OCI-LY1 (cell line): ENCODE results near the gene MCAM.

ENCODE experiments used
- H2AFZ ChIP-seq: fragments of 200-600 bp; sonication (generic), shearing (Covaris generic); 2 replicates; pipeline ENCODE4 v1.6.0; 2014; ENCODE audit warnings: antibody characterized with exemption, mild to moderate bottlenecking, low read length
- H3F3A ChIP-seq: fragments of 200-600 bp; sonication (generic), shearing (Covaris generic); 2 replicates; pipeline ENCODE4 v1.6.0; 2014; ENCODE audit warnings: mild to moderate bottlenecking, antibody characterized with exemption, low read length, moderate library complexity; ENCODE audit not compliant: insufficient read depth
- H3K27ac ChIP-seq: fragments of 200-600 bp; sonication (generic); 2 replicates; pipeline ENCODE4 v1.5.1; 2014; ENCODE audit warnings: low read length, mixed run types, mild to moderate bottlenecking, low read depth; ENCODE audit not compliant: poor library complexity, severe bottlenecking
- H3K27me3 ChIP-seq: fragments of 200-600 bp; sonication (generic); 2 replicates; pipeline ENCODE4 v1.6.0; 2014; ENCODE audit warnings: antibody characterized with exemption, mild to moderate bottlenecking, low read length, moderate library complexity; ENCODE audit not compliant: insufficient read depth
- H3K36me3 ChIP-seq: fragments of 200-600 bp; sonication (generic); 2 replicates; pipeline ENCODE4 v1.6.1; 2014; ENCODE audit warnings: mild to moderate bottlenecking, antibody characterized with exemption, low read length, moderate library complexity, mixed read lengths; ENCODE audit not compliant: insufficient read depth
- H3K4me1 ChIP-seq: fragments of 200-600 bp; sonication (generic); 2 replicates; pipeline ENCODE4 v1.5.1; 2014; ENCODE audit warnings: mild to moderate bottlenecking, low read length, moderate library complexity; ENCODE audit not compliant: insufficient read depth, severe bottlenecking
- H3K4me2 ChIP-seq: fragments of 200-600 bp; sonication (generic), shearing (Covaris generic); 2 replicates; pipeline ENCODE4 v1.6.1; 2014; ENCODE audit warnings: low read length
- H3K4me3 ChIP-seq: fragments of 200-600 bp; sonication (generic); 2 replicates; pipeline ENCODE4 v1.5.1; 2014; ENCODE audit warnings: low read length, low read depth, mild to moderate bottlenecking, mixed read lengths; ENCODE audit not compliant: poor library complexity, severe bottlenecking
- H3K79me2 ChIP-seq: fragments of 200-600 bp; shearing (Covaris generic); 2 replicates; pipeline ENCODE4 v1.6.1; 2016; ENCODE audit warnings: mixed run types, low read length, mixed read lengths; ENCODE audit not compliant: insufficient read depth
- H3K9ac ChIP-seq: fragments of 200-600 bp; sonication (generic), shearing (Covaris generic); 2 replicates; pipeline ENCODE4 v1.6.1; 2014; ENCODE audit warnings: mild to moderate bottlenecking, low read length, mixed read lengths
- H3K9me2 ChIP-seq: fragments of 200-600 bp; sonication (generic), shearing (Covaris generic); 2 replicates; pipeline ENCODE4 v1.6.1; 2014; ENCODE audit warnings: low read depth, mild to moderate bottlenecking, low read length, mixed read lengths
- H3K9me3 ChIP-seq: fragments of 200-600 bp; shearing (Covaris generic); 2 replicates; pipeline ENCODE4 v1.6.1; 2014; ENCODE audit warnings: low read length, mixed read lengths
- H4K20me1 ChIP-seq: fragments of 200-600 bp; sonication (generic), shearing (Covaris generic); 2 replicates; pipeline ENCODE4 v1.6.0; 2016; ENCODE audit warnings: mild to moderate bottlenecking, low read length; ENCODE audit not compliant: insufficient read depth
- EZH2 ChIP-seq: fragments of 200-600 bp; sonication (generic), shearing (Covaris generic); IDR thresholded peaks from 2 replicates; pipeline ENCODE4 v1.8.0; 2017; ENCODE audit warnings: borderline replicate concordance, mixed run types, mild to moderate bottlenecking, antibody characterized with exemption, low read length, moderate library complexity, mixed read lengths
- TF ChIP-seq, protein P1 (sequence below): fragments of 200-600 bp; sonication (generic), shearing (Covaris generic); IDR thresholded peaks from 2 replicates; pipeline ENCODE4 v1.5.1; 2017; ENCODE audit warnings: mild to moderate bottlenecking, antibody characterized with exemption, low read length, moderate library complexity, mixed read lengths

The MCAM gene

DNA sequence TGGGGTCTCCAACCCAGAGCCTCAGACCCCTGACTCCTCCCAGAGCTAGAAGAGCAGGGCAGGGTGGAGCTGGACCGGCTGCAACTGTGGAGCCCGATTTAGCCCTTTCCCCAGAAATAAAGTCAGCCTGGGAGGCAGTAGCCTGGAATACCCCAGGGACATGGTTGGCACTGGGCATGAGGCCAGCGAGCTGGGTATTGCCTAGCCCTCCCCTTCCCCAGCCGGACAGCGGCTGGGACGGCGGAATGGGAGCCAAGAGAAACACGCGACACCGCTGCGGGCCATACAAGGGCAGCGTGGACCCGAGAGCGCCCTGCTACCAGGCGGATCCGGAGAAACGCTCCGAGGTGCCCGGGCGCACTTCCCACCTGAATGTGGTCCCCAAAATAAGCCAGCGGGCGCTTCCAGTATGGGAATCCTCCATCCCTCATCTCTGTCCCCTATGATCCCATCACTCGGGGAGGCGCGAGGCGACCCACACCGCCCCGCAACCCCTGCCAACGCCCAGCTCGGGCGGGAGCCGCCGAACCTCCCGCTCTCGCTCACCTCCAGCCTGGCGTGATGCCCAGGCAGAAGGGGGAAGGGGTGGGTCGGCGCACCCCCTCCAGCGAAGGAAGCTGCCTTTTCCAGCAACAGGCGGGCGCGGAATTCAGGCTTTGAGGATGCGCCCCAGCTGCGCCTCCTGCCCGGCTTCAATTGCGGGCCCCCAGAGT is 758 bp downstream of the MCAM start:
- H3K4me1 ChIP-seq = peaks cover 56% of the 10 kb centered on the region

DNA sequence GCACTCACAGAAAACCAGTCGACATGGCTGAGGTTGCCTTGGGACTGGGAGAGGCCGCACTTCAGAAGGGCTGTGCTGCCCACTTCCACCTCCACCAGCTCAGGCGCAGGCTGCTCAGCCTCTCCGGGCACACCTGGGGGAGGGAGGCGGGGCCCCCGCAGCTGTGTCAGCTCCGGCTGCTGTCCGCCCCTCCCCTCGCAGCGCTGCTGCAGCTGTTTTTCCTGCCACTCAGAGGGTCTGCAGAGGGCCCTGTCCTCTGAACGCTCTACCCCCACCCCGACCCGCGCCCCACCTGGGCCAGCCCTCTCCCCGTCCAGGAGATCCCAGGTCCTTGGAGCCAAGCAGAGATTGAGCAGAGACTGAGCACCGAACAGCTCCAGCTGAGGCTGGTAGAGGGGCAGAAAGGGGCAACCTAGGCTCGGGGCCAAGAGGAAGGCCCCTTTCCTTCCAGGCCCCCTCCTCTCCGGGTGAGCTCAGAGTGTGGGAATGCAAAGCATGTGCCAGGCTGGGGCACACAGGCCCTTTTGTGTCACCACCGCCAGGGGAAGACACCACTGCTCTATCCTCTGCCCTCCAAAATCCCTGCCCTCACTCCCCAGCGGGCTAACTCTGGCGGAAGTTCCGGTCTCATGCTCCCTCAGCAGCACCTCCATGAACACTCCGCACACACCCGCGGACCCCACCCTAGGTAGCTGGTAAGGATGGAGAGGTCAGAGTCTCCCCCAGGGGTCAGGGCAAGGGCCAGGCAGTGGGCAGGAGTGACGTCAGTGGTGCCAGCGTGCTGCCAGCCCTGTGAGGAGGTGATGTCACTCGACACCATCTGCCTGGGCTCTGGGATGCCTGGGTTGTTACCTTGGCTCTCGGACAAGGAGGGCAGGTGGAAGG is 1.6 kb downstream of the MCAM start:
- Histone ChIP-seq H3K79me2 (no peaks in the 10 kb centered on the region), H2AFZ (no peak overlapping the region), H4K20me1 (no peaks in the 10 kb centered on the region), H3K9ac (peak overlapping the region; percentile 42; the same call in 1 of the 2 replicates), H3K27ac (no peak overlapping the region), H3K9me2 (no peaks in the 10 kb centered on the region), H3F3A (no peaks in the 10 kb centered on the region), H3K4me1 (peaks cover 48% of the 10 kb centered on the region), H3K4me3 (peak overlapping the region; percentile 55), H3K27me3 (no peaks in the 10 kb centered on the region), H3K36me3 (no peaks in the 10 kb centered on the region), H3K4me2 (peak overlapping the region; percentile 88), H3K9me3 (no peaks in the 10 kb centered on the region)
- TF ChIP-seq, protein P1, sequence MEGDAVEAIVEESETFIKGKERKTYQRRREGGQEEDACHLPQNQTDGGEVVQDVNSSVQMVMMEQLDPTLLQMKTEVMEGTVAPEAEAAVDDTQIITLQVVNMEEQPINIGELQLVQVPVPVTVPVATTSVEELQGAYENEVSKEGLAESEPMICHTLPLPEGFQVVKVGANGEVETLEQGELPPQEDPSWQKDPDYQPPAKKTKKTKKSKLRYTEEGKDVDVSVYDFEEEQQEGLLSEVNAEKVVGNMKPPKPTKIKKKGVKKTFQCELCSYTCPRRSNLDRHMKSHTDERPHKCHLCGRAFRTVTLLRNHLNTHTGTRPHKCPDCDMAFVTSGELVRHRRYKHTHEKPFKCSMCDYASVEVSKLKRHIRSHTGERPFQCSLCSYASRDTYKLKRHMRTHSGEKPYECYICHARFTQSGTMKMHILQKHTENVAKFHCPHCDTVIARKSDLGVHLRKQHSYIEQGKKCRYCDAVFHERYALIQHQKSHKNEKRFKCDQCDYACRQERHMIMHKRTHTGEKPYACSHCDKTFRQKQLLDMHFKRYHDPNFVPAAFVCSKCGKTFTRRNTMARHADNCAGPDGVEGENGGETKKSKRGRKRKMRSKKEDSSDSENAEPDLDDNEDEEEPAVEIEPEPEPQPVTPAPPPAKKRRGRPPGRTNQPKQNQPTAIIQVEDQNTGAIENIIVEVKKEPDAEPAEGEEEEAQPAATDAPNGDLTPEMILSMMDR = no peak; the same call in 1 of the 2 replicates
- TF ChIP-seq EZH2 = no peak

More for the DNA sequence above, 758 bp downstream of the MCAM start:
- Histone ChIP-seq H3K4me2 (peak overlapping the region; percentile 88), H2AFZ (no peak overlapping the region), H3K27me3 (no peaks in the 10 kb centered on the region), H3K9me2 (no peaks in the 10 kb centered on the region), H3K36me3 (no peaks in the 10 kb centered on the region), H3K9ac (peak overlapping the region; percentile 7; the same call in 1 of the 2 replicates), H3K79me2 (no peaks in the 10 kb centered on the region), H3F3A (no peaks in the 10 kb centered on the region), H4K20me1 (no peaks in the 10 kb centered on the region), H3K4me3 (peak overlapping the region; percentile 55), H3K27ac (no peak overlapping the region), H3K9me3 (no peaks in the 10 kb centered on the region)
- TF ChIP-seq, protein P1 = no peak
- TF ChIP-seq EZH2 = no peak

DNA sequence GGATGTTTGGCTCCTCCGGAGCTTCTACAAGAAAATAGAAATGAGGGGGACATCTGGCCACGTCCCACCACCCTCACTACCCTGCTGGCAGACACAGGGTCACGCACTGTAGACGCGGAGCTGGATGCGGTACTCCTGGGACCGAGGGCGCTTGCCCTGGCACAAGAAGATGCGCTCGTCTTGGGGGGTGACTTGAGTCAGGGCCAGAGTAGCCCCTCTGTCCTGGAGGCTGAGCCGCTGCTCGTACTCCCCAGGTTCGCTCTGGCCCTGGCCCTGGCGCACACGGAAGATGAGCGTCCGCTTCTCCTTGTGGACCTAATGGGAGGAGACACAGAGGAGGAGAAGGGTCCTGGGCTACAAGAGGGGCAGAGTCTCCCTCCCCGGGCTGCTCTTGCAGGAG is 2.2 kb downstream of the MCAM start:
- Histone ChIP-seq H3K36me3 (no peaks in the 10 kb centered on the region), H2AFZ (no peak overlapping the region), H3K4me2 (peak overlapping the region; percentile 88; the same call in 1 of the 2 replicates), H3K9ac (no peak overlapping the region), H3K79me2 (no peaks in the 10 kb centered on the region), H3K9me3 (no peaks in the 10 kb centered on the region), H3K9me2 (no peaks in the 10 kb centered on the region), H3K27ac (no peak overlapping the region), H3K4me1 (peaks cover 43% of the 10 kb centered on the region), H3K27me3 (no peaks in the 10 kb centered on the region), H4K20me1 (no peaks in the 10 kb centered on the region), H3K4me3 (no peak overlapping the region), H3F3A (no peaks in the 10 kb centered on the region)
- TF ChIP-seq, protein P1 = no peak
- TF ChIP-seq EZH2 = no peak
